Measurements from ENCODE around the gene KRTAP5-1.

DNA sequence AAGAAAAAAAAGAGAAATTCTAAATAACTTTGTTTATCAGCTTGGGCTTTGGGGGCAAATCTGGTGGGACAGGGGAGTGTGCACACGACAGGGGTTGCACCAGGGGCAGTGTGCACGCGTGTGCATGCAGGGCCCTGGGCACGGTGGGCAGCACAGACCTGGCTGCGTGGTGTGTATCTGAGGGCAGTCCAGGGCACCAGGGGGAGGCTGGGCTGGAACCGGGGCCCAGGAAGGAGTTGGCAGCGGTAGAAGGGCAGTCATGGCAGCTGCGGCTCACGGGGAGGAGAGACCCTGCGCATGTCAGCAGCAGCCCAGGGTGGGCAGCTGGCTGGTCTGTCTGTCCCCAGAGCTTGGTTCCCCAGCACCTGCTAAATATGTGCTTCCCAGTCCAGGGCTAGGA, 48.8 kb upstream of the KRTAP5-1 start:
- TF ChIP-seq, protein P1, sequence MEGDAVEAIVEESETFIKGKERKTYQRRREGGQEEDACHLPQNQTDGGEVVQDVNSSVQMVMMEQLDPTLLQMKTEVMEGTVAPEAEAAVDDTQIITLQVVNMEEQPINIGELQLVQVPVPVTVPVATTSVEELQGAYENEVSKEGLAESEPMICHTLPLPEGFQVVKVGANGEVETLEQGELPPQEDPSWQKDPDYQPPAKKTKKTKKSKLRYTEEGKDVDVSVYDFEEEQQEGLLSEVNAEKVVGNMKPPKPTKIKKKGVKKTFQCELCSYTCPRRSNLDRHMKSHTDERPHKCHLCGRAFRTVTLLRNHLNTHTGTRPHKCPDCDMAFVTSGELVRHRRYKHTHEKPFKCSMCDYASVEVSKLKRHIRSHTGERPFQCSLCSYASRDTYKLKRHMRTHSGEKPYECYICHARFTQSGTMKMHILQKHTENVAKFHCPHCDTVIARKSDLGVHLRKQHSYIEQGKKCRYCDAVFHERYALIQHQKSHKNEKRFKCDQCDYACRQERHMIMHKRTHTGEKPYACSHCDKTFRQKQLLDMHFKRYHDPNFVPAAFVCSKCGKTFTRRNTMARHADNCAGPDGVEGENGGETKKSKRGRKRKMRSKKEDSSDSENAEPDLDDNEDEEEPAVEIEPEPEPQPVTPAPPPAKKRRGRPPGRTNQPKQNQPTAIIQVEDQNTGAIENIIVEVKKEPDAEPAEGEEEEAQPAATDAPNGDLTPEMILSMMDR (IDR thresholded peaks at IDR 0.05; ENCODE audit: low read length) = no peak
- no peak for TF ChIP-seq EZH2 (optimal IDR thresholded peaks at IDR 0.05; ENCODE audit: low read depth, low read length)
- no peak for TF ChIP-seq EZH2phosphoT487 (IDR thresholded peaks at IDR 0.05; ENCODE audit: low read length)

All from MM.1S (cell line).